Renal pelvis (tissue), 4 donors: ENCODE data around the gene OR8A1. TPM values are rescaled to one million over a fixed set of nuclear protein-coding genes. Genes with fewer than 3 reads are reported as not detected.
"Not testable (repeated sequence)": the region's sequence is repeated elsewhere in the genome, so short reads cannot be mapped to it uniquely, and the experiment has no call there.

ENCODE experiments used
- DNase-seq: peaks from one replicate; pipeline ENCODE4 v3.0.0-alpha.2; 2013
- polyA plus RNA-seq, 3 donors: library from polyadenylated mRNA; unstranded; fragments of 120-200 nt; gene quantifications; one replicate each; pipeline ENCODE4 v1.2.1, GENCODE V29; 2013; ENCODE audit not compliant: insufficient read length in 3 of 3

Gene OR8A1
- polyA plus RNA-seq, 3 donors = 0.04 TPM; not detected in 2

GRCh38 chr11:124592627-124593026, 22.8 kb downstream of the OR8A1 start:
- DNase-seq = no peak

- DNase-seq = no peak
Observed at GRCh38 chr11:124595302-124595701, 25.5 kb downstream of the OR8A1 start.

DNA sequence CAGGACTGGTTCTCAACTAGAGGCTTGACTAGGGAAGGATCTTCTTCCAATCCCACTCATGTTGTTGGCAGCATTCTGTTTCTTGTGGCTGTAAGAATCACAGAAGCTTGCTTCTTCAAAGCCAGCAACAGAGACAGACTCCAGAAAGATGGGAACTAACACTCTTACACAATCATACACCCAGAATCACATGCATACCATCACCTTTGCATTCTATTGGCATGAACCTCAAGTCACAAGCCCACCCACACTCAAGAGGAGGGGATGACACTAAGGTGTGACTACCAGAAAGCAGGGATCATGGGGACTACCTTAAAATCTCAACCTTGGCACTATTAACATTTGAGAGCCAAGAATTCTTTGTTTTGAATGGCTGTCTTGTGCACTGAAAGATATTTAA, 27.8 kb downstream of the OR8A1 start:
- DNase-seq = no peak

DNA sequence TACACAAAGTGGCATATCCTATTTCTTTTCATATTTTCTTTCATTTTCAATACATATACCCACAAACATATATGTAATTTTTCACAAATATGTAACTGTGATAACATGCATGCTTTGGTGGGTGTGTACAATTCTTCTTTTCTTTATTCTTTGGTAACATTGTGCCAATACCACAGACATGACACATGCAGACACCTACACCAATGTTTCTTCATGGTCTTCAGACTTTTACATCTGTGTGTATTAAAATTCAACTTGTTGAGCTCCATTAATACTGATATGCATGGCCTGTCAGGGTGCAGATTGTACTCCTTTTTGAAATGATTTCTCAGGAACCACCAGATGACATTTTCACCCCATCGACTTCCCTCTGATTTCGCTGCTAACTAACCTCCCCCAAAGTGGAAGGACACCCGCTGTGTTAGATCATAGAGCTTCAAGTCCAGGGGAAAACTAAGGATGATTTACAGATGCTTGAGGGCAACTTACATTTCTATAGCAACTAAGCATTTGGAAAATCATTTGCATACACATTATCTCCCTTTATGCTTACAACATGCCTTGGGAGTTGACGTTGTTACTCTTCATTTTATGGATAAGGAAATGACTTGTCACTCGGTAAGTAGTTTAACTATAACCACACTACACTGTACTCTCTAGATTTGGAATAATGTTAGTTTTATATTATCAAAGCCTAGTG, 31.0 kb downstream of the OR8A1 start:
- DNase-seq = no peak

DNA sequence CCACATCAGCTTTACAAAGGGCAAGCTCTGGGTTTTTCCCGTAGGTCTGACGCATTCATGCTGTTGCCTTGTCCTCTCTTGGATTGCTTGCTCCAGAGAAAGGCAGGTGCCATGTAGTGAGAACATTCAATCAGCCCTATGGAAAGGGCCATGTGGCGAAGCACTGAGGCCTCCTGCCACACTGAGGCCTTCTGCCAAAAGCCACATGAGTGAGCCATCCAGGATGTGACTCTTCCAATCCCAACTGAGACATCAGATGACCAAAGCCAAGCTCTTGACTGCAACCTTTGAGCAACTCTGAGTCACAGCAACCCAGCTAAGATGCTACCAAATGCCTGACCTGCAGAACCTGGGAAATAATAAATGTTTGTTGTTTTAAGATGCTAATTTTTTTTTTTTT, 32.4 kb downstream of the OR8A1 start:
- DNase-seq = no peak

- DNase-seq = not testable (repeated sequence)
Observed at GRCh38 chr11:124602723-124603122, 32.9 kb downstream of the OR8A1 start.

DNA sequence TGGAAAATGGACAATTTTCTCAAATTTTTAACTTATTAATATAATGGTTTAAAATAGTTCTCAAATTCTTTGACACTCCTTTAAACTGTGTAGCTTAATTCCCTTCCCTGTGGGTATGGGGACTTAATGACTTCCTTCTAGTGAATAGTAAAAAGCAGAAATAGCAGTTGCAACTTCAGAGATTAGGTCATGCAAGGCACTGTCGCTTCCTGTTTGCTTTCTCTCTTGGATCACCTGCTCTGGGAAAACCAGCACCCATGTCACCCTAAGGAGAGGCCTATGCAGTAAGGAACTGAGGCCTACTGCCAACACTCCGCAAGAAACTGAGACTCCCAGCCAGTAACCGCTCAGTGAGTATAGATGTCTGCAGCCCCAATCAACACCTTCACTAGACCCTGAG, 35.9 kb downstream of the OR8A1 start:
- DNase-seq = no peak

DNA sequence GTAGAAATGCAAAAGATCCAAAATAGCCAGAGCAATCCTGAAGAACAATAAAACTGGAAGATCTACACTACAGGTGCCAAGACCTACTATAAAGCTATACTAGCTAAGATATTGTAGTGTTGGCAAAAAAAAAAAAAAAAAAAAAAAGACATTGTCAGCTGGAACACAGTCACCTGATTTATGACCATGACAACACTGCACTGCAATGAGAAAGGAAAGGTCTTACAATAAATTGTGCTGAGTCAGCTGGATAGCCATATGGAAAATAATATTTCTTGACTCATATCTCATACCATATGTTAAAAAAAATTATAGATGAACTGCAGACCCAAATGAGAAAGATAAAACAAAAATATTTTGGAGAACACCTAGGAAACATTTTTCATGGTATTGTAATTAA, 38.4 kb downstream of the OR8A1 start:
- DNase-seq = no peak

DNA sequence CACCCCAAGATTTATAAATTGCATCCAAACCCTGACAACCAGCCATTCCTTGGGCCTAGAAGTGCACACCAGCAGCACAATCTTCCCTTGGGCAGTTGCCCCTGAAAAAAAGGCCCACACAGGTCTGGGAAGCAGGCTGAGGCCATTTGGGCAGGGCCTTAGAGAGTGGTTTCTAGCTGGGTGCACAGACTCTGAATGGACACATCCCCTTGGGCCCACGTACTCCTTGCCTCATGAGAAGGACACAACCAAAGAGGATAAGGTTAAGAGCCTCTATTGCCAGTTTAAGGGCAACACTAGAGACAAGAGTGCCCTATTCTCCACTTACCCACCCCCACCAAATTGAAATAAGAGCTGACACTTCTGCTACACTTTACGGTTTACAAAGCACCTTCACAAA, 40.5 kb downstream of the OR8A1 start:
- DNase-seq = no peak

GRCh38 chr11:124611064-124611463, 41.3 kb downstream of the OR8A1 start, which contains the start of gene PANX3:
PANX3 (plus strand) TSS chr11:124611428; CDS start chr11:124611557, 129 bp downstream.
- DNase-seq = no peak

GRCh38 chr11:124612045-124612444, 42.2 kb downstream of the OR8A1 start:
- no peak for DNase-seq

DNA sequence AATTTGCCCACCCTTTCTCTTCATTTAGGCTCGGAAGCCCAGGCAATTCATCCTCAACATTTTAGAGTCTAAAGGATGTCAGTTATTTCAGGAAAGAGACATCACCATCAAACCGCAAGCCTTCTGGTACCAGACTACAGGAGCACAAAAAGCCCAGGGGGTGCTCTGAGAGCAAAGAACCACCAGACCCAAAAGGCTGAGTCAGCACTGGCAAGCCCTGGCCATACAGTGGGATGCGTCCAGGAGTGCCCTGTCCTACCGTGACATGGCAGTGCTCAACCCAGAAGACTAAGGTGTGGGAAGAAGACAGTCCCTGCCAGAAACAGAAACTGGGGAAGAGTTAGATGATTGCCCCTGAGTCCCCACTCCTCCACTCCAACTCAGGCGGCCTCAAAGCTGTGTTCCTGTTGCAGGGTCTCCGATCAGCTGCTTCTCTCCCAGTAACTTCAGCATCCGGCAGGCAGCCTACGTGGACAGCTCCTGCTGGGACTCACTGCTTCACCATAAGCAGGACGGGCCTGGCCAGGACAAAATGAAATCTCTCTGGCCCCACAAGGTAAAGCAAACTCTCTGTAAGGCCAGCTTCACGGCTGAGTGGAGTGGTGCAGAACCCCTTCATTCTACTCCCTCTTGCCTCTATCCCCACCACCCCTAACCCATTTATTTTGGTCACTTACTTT, 42.9 kb downstream of the OR8A1 start:
- no peak for DNase-seq

DNA sequence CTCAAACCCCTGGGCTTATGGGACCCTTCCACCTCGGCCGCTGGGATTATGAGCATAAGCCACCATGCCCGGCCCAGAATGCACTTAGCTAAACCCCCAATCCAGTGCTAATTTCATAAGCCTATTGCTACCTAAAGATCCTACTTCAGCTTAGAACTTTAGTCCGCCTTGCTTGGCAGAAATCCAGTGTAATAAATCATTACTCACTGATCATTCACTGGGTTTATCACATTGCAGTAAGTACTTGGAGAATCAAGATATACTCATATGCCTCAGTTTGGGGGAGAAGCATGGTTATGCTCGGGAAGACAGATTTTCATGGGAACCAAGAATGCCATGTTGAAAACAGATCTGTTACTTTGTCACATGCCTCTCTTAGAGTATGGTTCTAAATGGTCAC, 49.1 kb downstream of the OR8A1 start:
- no peak for DNase-seq

Other genes starting within 250 kb of the OR8A1 start
- gene OR8D2, start 249.8 kb upstream of the OR8A1 start, polyA plus RNA-seq = not detected
- not detected for gene OR8B2, start 185.5 kb upstream of the OR8A1 start, polyA plus RNA-seq
- not detected for gene OR8B3, start 171.0 kb upstream of the OR8A1 start, polyA plus RNA-seq
- gene OR8B4, start 145.1 kb upstream of the OR8A1 start, polyA plus RNA-seq = not detected
- not detected for gene OR8B8, start 124.3 kb upstream of the OR8A1 start, polyA plus RNA-seq
- gene OR8B12, start 26.3 kb upstream of the OR8A1 start, polyA plus RNA-seq = not detected
- not detected for gene PANX3, start 41.4 kb downstream of the OR8A1 start, polyA plus RNA-seq
- gene TBRG1, start 52.9 kb downstream of the OR8A1 start, polyA plus RNA-seq = 10 to 100 TPM; 23.0 to 41.9 (median 40.3) TPM
- gene SIAE, start 103.7 kb downstream of the OR8A1 start, polyA plus RNA-seq = 10 to 100 TPM; 26.3 to 35.9 (median 31.9) TPM
- 10 to 100 TPM; 18.8 to 26.0 (median 20.6) TPM for gene SPA17, start 103.9 kb downstream of the OR8A1 start, polyA plus RNA-seq
- gene NRGN, start 169.9 kb downstream of the OR8A1 start, polyA plus RNA-seq = 10 to 100 TPM; 17.8 to 27.5 (median 19.6) TPM
- 10 to 100 TPM in 1 of 3 donors, 1 to 10 TPM in 2; 9.2 to 10.1 (median 9.3) TPM for gene VSIG2, start 182.3 kb downstream of the OR8A1 start, polyA plus RNA-seq
- gene ESAM, start 192.3 kb downstream of the OR8A1 start, polyA plus RNA-seq = 10 to 100 TPM; 59.4 to 78.9 (median 69.4) TPM
- 10 to 100 TPM; 23.3 to 43.6 (median 38.9) TPM for gene MSANTD2, start 230.4 kb downstream of the OR8A1 start, polyA plus RNA-seq